NB4 (cell line): ENCODE data around the gene SLC25A17.

ENCODE experiments used
- CTCF ChIP-seq: IDR thresholded peaks from one replicate; pipeline ENCODE4 v1.5.1; 2012; ENCODE audit warnings: low read depth, low read length
- MAX ChIP-seq: IDR thresholded peaks from 2 replicates; pipeline ENCODE4 v1.6.1; 2011; ENCODE audit warnings: low read depth, low read length
- MYC ChIP-seq: IDR thresholded peaks from 2 replicates; pipeline ENCODE4 v1.6.1; 2011; ENCODE audit warnings: low read depth, low read length
- POLR2A ChIP-seq: IDR thresholded peaks from 2 replicates; pipeline ENCODE4 v1.6.1; 2011; ENCODE audit warnings: mild to moderate bottlenecking; ENCODE audit not compliant: insufficient read length; ENCODE audit errors: extremely low read depth

GRCh38 chr22:40862013-40862412 lies 42.9 kb upstream of the SLC25A17 start, which contains the start of gene DNAJB7:
- TF ChIP-seq POLR2A (no peak), MYC (no peak), CTCF (no peak), MAX (no peak)
